ENCODE data around the gene C16orf82. TPM values are rescaled to one million over a fixed set of nuclear protein-coding genes. Genes with fewer than 3 reads are reported as not detected.
"Not testable (repeated sequence)": the region's sequence is repeated elsewhere in the genome, so short reads cannot be mapped to it uniquely, and the experiment has no call there.

Gene C16orf82
- total RNA-seq, 1 experiment from 2014 or later = not detected

GRCh38 chr16:27083861-27084261, 17.1 kb downstream of the C16orf82 start:
- Histone ChIP-seq H3K9ac (ENCODE audit: low read length) (no peak overlapping the region), H3K79me2 (ENCODE audit: low read length) (no peaks in the 10 kb centered on the region), H3K9me3 (ENCODE audit: low read length) (no peaks in the 10 kb centered on the region), H3K27ac (ENCODE audit: low read length) (no peak overlapping the region), H3F3A (ENCODE audit: low read length, unreplicated experiment) (no peaks in the 10 kb centered on the region), H2AFZ (ENCODE audit: low read length) (no peak overlapping the region), H4K20me1 (ENCODE audit: low read length) (no peaks in the 10 kb centered on the region), H3K36me3 (ENCODE audit: low read depth, low read length) (no peaks in the 10 kb centered on the region), H3K4me2 (ENCODE audit: low read length) (no peak overlapping the region), H3K4me3 (ENCODE audit: low read length) (no peak overlapping the region), H3K27me3 (ENCODE audit: low read length) (peaks cover 27% of the 10 kb centered on the region), H3K9me2 (replicated peaks; ENCODE audit: low read length) (no peaks in the 10 kb centered on the region), H3K4me1 (ENCODE audit: insufficient read depth, low read length) (no peaks in the 10 kb centered on the region)
- DNase-seq (no peak), ATAC-seq (no peak)
- no peak for TF ChIP-seq EZH2phosphoT487 (IDR thresholded peaks at IDR 0.05; ENCODE audit: borderline replicate concordance, low read length)
- TF ChIP-seq CTCF (conservative IDR thresholded peaks at IDR 0.05; ENCODE audit: low read depth, low read length) = no peak
- TF ChIP-seq EZH2 (IDR thresholded peaks at IDR 0.05; ENCODE audit: low read length, unreplicated experiment) = no peak
- ChIA-PET CTCF (no interaction called here), POLR2A (ENCODE audit: unreplicated experiment) (no interaction called here)
- BruUV-seq (replicated peaks) = no TSS peak
- intact Hi-C loops (cut with micrococcal nuclease) = no loop called here

GRCh38 chr16:27084307-27085028, 17.7 kb downstream of the C16orf82 start:
- no peak for ATAC-seq
- Histone ChIP-seq H2AFZ (ENCODE audit: low read length) (no peak overlapping the region), H3K9me2 (replicated peaks; ENCODE audit: low read length) (no peaks in the 10 kb centered on the region), H3K9me3 (ENCODE audit: low read length) (no peaks in the 10 kb centered on the region), H3K9ac (ENCODE audit: low read length) (no peak overlapping the region), H3K4me3 (ENCODE audit: low read length) (no peak overlapping the region), H3K27me3 (ENCODE audit: low read length) (peaks cover 27% of the 10 kb centered on the region), H3K79me2 (ENCODE audit: low read length) (no peaks in the 10 kb centered on the region), H4K20me1 (ENCODE audit: low read length) (no peaks in the 10 kb centered on the region), H3K4me1 (ENCODE audit: insufficient read depth, low read length) (no peaks in the 10 kb centered on the region), H3K4me2 (ENCODE audit: low read length) (no peak overlapping the region), H3K36me3 (ENCODE audit: low read depth, low read length) (no peaks in the 10 kb centered on the region), H3F3A (ENCODE audit: low read length, unreplicated experiment) (no peaks in the 10 kb centered on the region), H3K27ac (ENCODE audit: low read length) (no peak overlapping the region)
- intact Hi-C loops (cut with micrococcal nuclease) = no loop called here
- no TSS peak for BruUV-seq (replicated peaks)
- DNase-seq = no peak
- no peak for TF ChIP-seq EZH2 (IDR thresholded peaks at IDR 0.05; ENCODE audit: low read length, unreplicated experiment)
- TF ChIP-seq CTCF (conservative IDR thresholded peaks at IDR 0.05; ENCODE audit: low read depth, low read length) = no peak
- no peak for TF ChIP-seq EZH2phosphoT487 (IDR thresholded peaks at IDR 0.05; ENCODE audit: borderline replicate concordance, low read length)
- CTCF ChIA-PET = no interaction called here
- POLR2A ChIA-PET (ENCODE audit: unreplicated experiment) = no interaction called here

GRCh38 chr16:27085182-27085581, 18.5 kb downstream of the C16orf82 start:
- Histone ChIP-seq H3K4me2 (ENCODE audit: low read length) (no peak overlapping the region), H3K4me1 (ENCODE audit: insufficient read depth, low read length) (no peaks in the 10 kb centered on the region), H4K20me1 (ENCODE audit: low read length) (no peaks in the 10 kb centered on the region), H3F3A (ENCODE audit: low read length, unreplicated experiment) (no peaks in the 10 kb centered on the region), H3K79me2 (ENCODE audit: low read length) (no peaks in the 10 kb centered on the region), H3K36me3 (ENCODE audit: low read depth, low read length) (no peaks in the 10 kb centered on the region), H3K27ac (ENCODE audit: low read length) (no peak overlapping the region), H3K27me3 (ENCODE audit: low read length) (peaks cover 27% of the 10 kb centered on the region), H2AFZ (ENCODE audit: low read length) (no peak overlapping the region), H3K9me2 (replicated peaks; ENCODE audit: low read length) (no peaks in the 10 kb centered on the region), H3K9ac (ENCODE audit: low read length) (no peak overlapping the region), H3K4me3 (ENCODE audit: low read length) (no peak overlapping the region), H3K9me3 (ENCODE audit: low read length) (no peaks in the 10 kb centered on the region)
- ChIA-PET CTCF (no interaction called here), POLR2A (ENCODE audit: unreplicated experiment) (no interaction called here)
- intact Hi-C loops (cut with micrococcal nuclease) = no loop called here
- TF ChIP-seq EZH2 (IDR thresholded peaks at IDR 0.05; ENCODE audit: low read length, unreplicated experiment) (no peak), EZH2phosphoT487 (IDR thresholded peaks at IDR 0.05; ENCODE audit: borderline replicate concordance, low read length) (no peak), CTCF (conservative IDR thresholded peaks at IDR 0.05; ENCODE audit: low read depth, low read length) (no peak)
- no peak for DNase-seq
- ATAC-seq = no peak
- no TSS peak for BruUV-seq (replicated peaks)

- BruUV-seq (replicated peaks); intact Hi-C loops (cut with micrococcal nuclease); H3K79me2 ChIP-seq (ENCODE audit: low read length); POLR2A ChIA-PET (ENCODE audit: unreplicated experiment); H3K4me3 ChIP-seq (ENCODE audit: low read length); H3K4me1 ChIP-seq (ENCODE audit: insufficient read depth, low read length); CTCF ChIA-PET; ATAC-seq; H4K20me1 ChIP-seq (ENCODE audit: low read length); H2AFZ ChIP-seq (ENCODE audit: low read length); H3K4me2 ChIP-seq (ENCODE audit: low read length); H3K27ac ChIP-seq (ENCODE audit: low read length); H3F3A ChIP-seq (ENCODE audit: low read length, unreplicated experiment); DNase-seq; H3K36me3 ChIP-seq (ENCODE audit: low read depth, low read length); H3K9ac ChIP-seq (ENCODE audit: low read length); H3K9me2 ChIP-seq (replicated peaks; ENCODE audit: low read length); H3K9me3 ChIP-seq (ENCODE audit: low read length): not testable (repeated sequence)
- peaks cover 27% of the 10 kb centered on the region for H3K27me3 ChIP-seq (ENCODE audit: low read length)
Observed at GRCh38 chr16:27086031-27086430, 19.3 kb downstream of the C16orf82 start.

All from PC-3 (cell line).